NCI-H69 (cell line): ENCODE measurements around the gene DUS2.

Source experiments
- DNase-seq: peaks from one replicate; lab custom pipeline; 2025; lab: John Stamatoyannopoulos, UW

The DUS2 gene

DNA sequence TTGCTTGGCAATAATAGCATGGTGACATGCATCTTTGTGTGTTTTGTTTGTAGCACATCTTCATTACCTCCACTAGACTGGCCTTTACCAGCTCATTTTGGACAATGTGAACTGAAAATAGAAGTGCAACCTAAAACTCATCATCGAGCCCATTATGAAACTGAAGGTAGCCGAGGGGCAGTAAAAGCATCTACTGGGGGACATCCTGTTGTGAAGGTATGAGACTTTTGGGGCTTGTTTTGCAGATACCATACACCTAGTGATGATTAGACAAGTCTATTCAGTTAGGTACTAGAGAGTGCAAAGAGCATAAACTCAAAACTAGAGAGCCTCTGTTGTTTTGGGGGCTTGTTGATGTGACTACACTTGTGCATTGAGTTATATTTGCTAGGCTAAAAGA lies 103.3 kb downstream of the DUS2 start:
- DNase-seq, result no peak

DNA sequence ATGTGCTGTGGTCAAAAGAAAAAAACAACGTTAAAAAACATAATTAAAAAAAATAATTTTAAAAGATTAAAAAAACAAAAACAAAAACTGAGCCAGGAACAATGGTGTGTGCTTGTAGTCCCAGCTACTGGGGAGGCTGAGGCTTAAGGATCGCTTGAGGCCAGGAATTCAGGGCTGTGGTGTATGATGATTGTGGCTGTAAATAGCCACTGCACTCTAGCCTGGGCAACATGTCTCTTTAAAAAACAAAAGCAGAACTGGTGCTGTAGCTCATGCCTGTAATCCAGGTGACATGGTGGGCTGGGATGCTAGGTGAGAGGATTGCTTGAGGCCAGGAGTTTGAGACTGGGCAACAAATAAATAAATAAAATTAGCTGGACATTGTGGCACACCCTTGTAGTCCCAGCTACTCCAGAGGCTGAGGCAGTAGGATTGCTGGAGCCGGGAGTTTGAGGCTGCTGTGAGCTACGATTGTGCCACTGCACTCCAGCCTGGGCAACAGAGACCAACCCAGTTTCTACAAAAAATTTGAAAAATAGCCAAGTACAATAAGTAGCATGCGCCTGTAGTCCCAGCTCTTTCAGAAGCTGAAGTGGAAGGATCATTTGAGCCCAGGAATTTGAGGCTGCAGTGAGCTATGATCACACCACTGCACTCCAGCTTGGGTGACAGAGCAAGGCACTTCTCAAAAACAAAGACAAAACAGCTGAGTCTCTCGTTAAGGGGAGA lies 105.7 kb downstream of the DUS2 start:
- peak; percentile 0 for DNase-seq
